Measurements from ENCODE around the gene PAPSS1. TPM values are rescaled to one million over a fixed set of nuclear protein-coding genes. Genes with fewer than 3 reads are reported as not detected.

PAPSS1 gene
- total and polyA plus RNA-seq, 3 donors from 2014 or later = 32.8 to 42.4 (median 33.6) TPM

GRCh38 chr4:107714256-107714655, 5.8 kb downstream of the PAPSS1 start:
- intact Hi-C loops (cut with DNase I; ENCODE audit: low total_unique reads) = no loop called here
- Histone ChIP-seq H3K36me3 (ENCODE audit: low read depth, missing control alignments) (no peaks in the 10 kb centered on the region), H3K9me3 (no peaks in the 10 kb centered on the region), H3K4me3 (no peak overlapping the region), H3K27ac (no peak overlapping the region), H3K27me3 (no peaks in the 10 kb centered on the region), H3K4me1 (peaks cover 16% of the 10 kb centered on the region)
- TF ChIP-seq POLR2A (IDR thresholded peaks at IDR 0.05) (no peak), CTCF (IDR thresholded peaks at IDR 0.05) (no peak)
- WGBS, 2 donors = 76 to 78% methylated on average over 3 of the region's 3 CpGs
- no peak for DNase-seq

GRCh38 chr4:107712236-107712635, 7.8 kb downstream of the PAPSS1 start:
- intact Hi-C loops (cut with DNase I; ENCODE audit: low total_unique reads) = no loop called here
- TF ChIP-seq POLR2A (IDR thresholded peaks at IDR 0.05) = no peak
- TF ChIP-seq CTCF (IDR thresholded peaks at IDR 0.05) = no peak

GRCh38 chr4:107711831-107712230, 8.2 kb downstream of the PAPSS1 start:
- no peak for DNase-seq
- Histone ChIP-seq H3K27ac (no peak overlapping the region), H3K9me3 (no peaks in the 10 kb centered on the region), H3K4me3 (no peak overlapping the region), H3K27me3 (no peaks in the 10 kb centered on the region), H3K36me3 (ENCODE audit: low read depth, missing control alignments) (no peaks in the 10 kb centered on the region), H3K4me1 (peaks cover 8% of the 10 kb centered on the region)
- TF ChIP-seq POLR2A (IDR thresholded peaks at IDR 0.05) (no peak), CTCF (IDR thresholded peaks at IDR 0.05) (no peak)
- intact Hi-C loops (cut with DNase I; ENCODE audit: low total_unique reads) = no loop called here
- WGBS, 2 donors = 74 to 80% methylated on average over 3 of the region's 3 CpGs

More at GRCh38 chr4:107712236-107712635, 7.8 kb downstream of the PAPSS1 start:
- Histone ChIP-seq H3K4me3 (no peak overlapping the region), H3K27ac (no peak overlapping the region), H3K9me3 (no peaks in the 10 kb centered on the region), H3K27me3 (no peaks in the 10 kb centered on the region), H3K36me3 (ENCODE audit: low read depth, missing control alignments) (no peaks in the 10 kb centered on the region), H3K4me1 (peaks cover 8% of the 10 kb centered on the region)
- no peak for DNase-seq
- WGBS, 2 donors = 93 to 98% methylated on average over 2 of the region's 2 CpGs

- 61 to 81% methylated on average over 9 to 10 of the region's 10 CpGs for WGBS, 2 donors
Observed at GRCh38 chr4:107710493-107711459, 9.3 kb downstream of the PAPSS1 start.

More at GRCh38 chr4:107710493-107711459, 9.3 kb downstream of the PAPSS1 start:
- TF ChIP-seq CTCF (IDR thresholded peaks at IDR 0.05) (no peak), POLR2A (IDR thresholded peaks at IDR 0.05) (no peak)
- Histone ChIP-seq H3K27ac (peak overlapping the region; percentile 4 to 24), H3K4me1 (peaks cover 3% of the 10 kb centered on the region), H3K9me3 (no peaks in the 10 kb centered on the region), H3K27me3 (no peaks in the 10 kb centered on the region), H3K36me3 (ENCODE audit: low read depth, missing control alignments) (no peaks in the 10 kb centered on the region), H3K4me3 (no peak overlapping the region)
- intact Hi-C loops (cut with DNase I; ENCODE audit: low total_unique reads) = no loop called here
- DNase-seq = peak; percentile 74
